Measurements from ENCODE around the gene TGM3. TPM values are rescaled to one million over a fixed set of nuclear protein-coding genes. Genes with fewer than 3 reads are reported as not detected.

TGM3 gene, protein sequence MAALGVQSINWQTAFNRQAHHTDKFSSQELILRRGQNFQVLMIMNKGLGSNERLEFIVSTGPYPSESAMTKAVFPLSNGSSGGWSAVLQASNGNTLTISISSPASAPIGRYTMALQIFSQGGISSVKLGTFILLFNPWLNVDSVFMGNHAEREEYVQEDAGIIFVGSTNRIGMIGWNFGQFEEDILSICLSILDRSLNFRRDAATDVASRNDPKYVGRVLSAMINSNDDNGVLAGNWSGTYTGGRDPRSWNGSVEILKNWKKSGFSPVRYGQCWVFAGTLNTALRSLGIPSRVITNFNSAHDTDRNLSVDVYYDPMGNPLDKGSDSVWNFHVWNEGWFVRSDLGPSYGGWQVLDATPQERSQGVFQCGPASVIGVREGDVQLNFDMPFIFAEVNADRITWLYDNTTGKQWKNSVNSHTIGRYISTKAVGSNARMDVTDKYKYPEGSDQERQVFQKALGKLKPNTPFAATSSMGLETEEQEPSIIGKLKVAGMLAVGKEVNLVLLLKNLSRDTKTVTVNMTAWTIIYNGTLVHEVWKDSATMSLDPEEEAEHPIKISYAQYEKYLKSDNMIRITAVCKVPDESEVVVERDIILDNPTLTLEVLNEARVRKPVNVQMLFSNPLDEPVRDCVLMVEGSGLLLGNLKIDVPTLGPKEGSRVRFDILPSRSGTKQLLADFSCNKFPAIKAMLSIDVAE
- 0.10 and 0.24 TPM in 2 replicates for polyA plus RNA-seq
- polyA minus RNA-seq = 0.23 TPM in 1 of 2 replicates, not detected in the other

GRCh38 chr20:2295886-2296515 is at the start of gene TGM3:
Gene TGM3, plus strand, starts transcription at chr20:2296001. Its CDS starts 63 bp downstream, at chr20:2296064.
- Histone ChIP-seq H2AFZ (ENCODE audit: low read depth, low read length) (no peak within 1 kb of the TSS), H3K36me3 (ENCODE audit: insufficient read depth, low read length) (no peaks in the 10 kb centered on the region), H3K27ac (ENCODE audit: low read length) (no peak within 1 kb of the TSS), H3F3A (ENCODE audit: insufficient read depth, low read length, poor library complexity, severe bottlenecking) (no peaks in the 10 kb centered on the region), H4K20me1 (ENCODE audit: insufficient read depth) (no peaks in the 10 kb centered on the region), H3K9ac (ENCODE audit: low read length) (no peak within 1 kb of the TSS), H3K27me3 (ENCODE audit: insufficient read depth, low read depth, low read length) (no peaks in the 10 kb centered on the region), H3K4me3 (ENCODE audit: low read length) (no peak within 1 kb of the TSS), H3K79me2 (replicated peaks; ENCODE audit: insufficient read depth, low read length) (no peaks in the 10 kb centered on the region), H3K9me3 (ENCODE audit: low read length) (no peaks in the 10 kb centered on the region), H3K9me2 (ENCODE audit: insufficient read depth, low read length) (no peaks in the 10 kb centered on the region), H3K4me2 (ENCODE audit: low read length) (no peak within 1 kb of the TSS)
- TF ChIP-seq, protein P1, sequence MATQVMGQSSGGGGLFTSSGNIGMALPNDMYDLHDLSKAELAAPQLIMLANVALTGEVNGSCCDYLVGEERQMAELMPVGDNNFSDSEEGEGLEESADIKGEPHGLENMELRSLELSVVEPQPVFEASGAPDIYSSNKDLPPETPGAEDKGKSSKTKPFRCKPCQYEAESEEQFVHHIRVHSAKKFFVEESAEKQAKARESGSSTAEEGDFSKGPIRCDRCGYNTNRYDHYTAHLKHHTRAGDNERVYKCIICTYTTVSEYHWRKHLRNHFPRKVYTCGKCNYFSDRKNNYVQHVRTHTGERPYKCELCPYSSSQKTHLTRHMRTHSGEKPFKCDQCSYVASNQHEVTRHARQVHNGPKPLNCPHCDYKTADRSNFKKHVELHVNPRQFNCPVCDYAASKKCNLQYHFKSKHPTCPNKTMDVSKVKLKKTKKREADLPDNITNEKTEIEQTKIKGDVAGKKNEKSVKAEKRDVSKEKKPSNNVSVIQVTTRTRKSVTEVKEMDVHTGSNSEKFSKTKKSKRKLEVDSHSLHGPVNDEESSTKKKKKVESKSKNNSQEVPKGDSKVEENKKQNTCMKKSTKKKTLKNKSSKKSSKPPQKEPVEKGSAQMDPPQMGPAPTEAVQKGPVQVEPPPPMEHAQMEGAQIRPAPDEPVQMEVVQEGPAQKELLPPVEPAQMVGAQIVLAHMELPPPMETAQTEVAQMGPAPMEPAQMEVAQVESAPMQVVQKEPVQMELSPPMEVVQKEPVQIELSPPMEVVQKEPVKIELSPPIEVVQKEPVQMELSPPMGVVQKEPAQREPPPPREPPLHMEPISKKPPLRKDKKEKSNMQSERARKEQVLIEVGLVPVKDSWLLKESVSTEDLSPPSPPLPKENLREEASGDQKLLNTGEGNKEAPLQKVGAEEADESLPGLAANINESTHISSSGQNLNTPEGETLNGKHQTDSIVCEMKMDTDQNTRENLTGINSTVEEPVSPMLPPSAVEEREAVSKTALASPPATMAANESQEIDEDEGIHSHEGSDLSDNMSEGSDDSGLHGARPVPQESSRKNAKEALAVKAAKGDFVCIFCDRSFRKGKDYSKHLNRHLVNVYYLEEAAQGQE (IDR thresholded peaks at IDR 0.05; ENCODE audit: borderline replicate concordance) = no peak
- no peak for TF ChIP-seq MXI1 (conservative IDR thresholded peaks at IDR 0.05; ENCODE audit: poor library complexity, severe bottlenecking)
- no peak for TF ChIP-seq TAF1 (IDR thresholded peaks at IDR 0.05; ENCODE audit: low read depth)

- H2AFZ ChIP-seq (ENCODE audit: low read depth, low read length) = no peak overlapping the region
- H3K4me2 ChIP-seq (ENCODE audit: low read length) = no peak overlapping the region
- no peaks in the 10 kb centered on the region for H3K27me3 ChIP-seq (ENCODE audit: insufficient read depth, low read depth, low read length)
Observed at GRCh38 chr20:2246069-2246491, 49.7 kb upstream of the TGM3 start.

More at GRCh38 chr20:2246069-2246491, 49.7 kb upstream of the TGM3 start:
- H3K27ac ChIP-seq (ENCODE audit: low read length) = no peak overlapping the region
- H3K4me3 ChIP-seq (ENCODE audit: low read length) = no peak overlapping the region
- no peaks in the 10 kb centered on the region for H3K9me2 ChIP-seq (ENCODE audit: insufficient read depth, low read length)
- H3K9ac ChIP-seq (ENCODE audit: low read length) = no peak overlapping the region
- no peaks in the 10 kb centered on the region for H4K20me1 ChIP-seq (ENCODE audit: insufficient read depth)
- H3K36me3 ChIP-seq (ENCODE audit: insufficient read depth, low read length) = no peaks in the 10 kb centered on the region
- no peaks in the 10 kb centered on the region for H3F3A ChIP-seq (ENCODE audit: insufficient read depth, low read length, poor library complexity, severe bottlenecking)
- no peaks in the 10 kb centered on the region for H3K9me3 ChIP-seq (ENCODE audit: low read length)
- H3K79me2 ChIP-seq (replicated peaks; ENCODE audit: insufficient read depth, low read length) = no peaks in the 10 kb centered on the region
- no peak for TF ChIP-seq EP300 (conservative IDR thresholded peaks at IDR 0.05; ENCODE audit: poor library complexity, severe bottlenecking)
- TF ChIP-seq, protein P2, sequence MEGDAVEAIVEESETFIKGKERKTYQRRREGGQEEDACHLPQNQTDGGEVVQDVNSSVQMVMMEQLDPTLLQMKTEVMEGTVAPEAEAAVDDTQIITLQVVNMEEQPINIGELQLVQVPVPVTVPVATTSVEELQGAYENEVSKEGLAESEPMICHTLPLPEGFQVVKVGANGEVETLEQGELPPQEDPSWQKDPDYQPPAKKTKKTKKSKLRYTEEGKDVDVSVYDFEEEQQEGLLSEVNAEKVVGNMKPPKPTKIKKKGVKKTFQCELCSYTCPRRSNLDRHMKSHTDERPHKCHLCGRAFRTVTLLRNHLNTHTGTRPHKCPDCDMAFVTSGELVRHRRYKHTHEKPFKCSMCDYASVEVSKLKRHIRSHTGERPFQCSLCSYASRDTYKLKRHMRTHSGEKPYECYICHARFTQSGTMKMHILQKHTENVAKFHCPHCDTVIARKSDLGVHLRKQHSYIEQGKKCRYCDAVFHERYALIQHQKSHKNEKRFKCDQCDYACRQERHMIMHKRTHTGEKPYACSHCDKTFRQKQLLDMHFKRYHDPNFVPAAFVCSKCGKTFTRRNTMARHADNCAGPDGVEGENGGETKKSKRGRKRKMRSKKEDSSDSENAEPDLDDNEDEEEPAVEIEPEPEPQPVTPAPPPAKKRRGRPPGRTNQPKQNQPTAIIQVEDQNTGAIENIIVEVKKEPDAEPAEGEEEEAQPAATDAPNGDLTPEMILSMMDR (IDR thresholded peaks at IDR 0.05; ENCODE audit: poor library complexity, severe bottlenecking) = no peak
- TF ChIP-seq POLR2AphosphoS5 (IDR thresholded peaks at IDR 0.05) = no peak
- TF ChIP-seq EZH2 (IDR thresholded peaks at IDR 0.05; ENCODE audit: borderline replicate concordance, insufficient read depth, low read length, poor library complexity, severe bottlenecking) = no peak
- TF ChIP-seq TAF1 (IDR thresholded peaks at IDR 0.05; ENCODE audit: low read depth) = no peak
- TF ChIP-seq, protein P1 (IDR thresholded peaks at IDR 0.05; ENCODE audit: borderline replicate concordance) = no peak
- no peak for TF ChIP-seq MXI1 (conservative IDR thresholded peaks at IDR 0.05; ENCODE audit: poor library complexity, severe bottlenecking)
- TF ChIP-seq RAD21 (conservative IDR thresholded peaks at IDR 0.05) = no peak
- no peak for TF ChIP-seq SMC3 (conservative IDR thresholded peaks at IDR 0.05; ENCODE audit: poor library complexity)

All from neural cell (in vitro differentiated cells).